GM23338 (cell line): Measurements from ENCODE around the gene SNX5. TPM values are rescaled to one million over a fixed set of nuclear protein-coding genes. Genes with fewer than 3 reads are reported as not detected.

Experiments used
- ATAC-seq: fragments of 200-7000 bp; cut with Tn5 transposase; 3 replicates; pipeline ENCODE4 v1.9.1; 2020
- DNase-seq: peaks from one replicate; pipeline ENCODE4 v3.0.0-alpha.2; 2015; ENCODE audit warnings: low spot score
- H2AFZ ChIP-seq: fragments of 200-600 bp; sonication (generic); 2 replicates; pipeline ENCODE4 v1.8.0; 2016; ENCODE audit warnings: antibody characterized with exemption, mild to moderate bottlenecking, moderate library complexity
- H3F3A ChIP-seq: fragments of 200-600 bp; sonication (generic); replicated peaks from 2 replicates; pipeline ENCODE4 v1.8.0; 2017; ENCODE audit warnings: antibody characterized with exemption, mixed run types, low read depth
- H3K27ac ChIP-seq: fragments of 200-600 bp; sonication (generic); 2 replicates; pipeline ENCODE4 v1.6.1; 2016; ENCODE audit warnings: low read depth
- H3K27me3 ChIP-seq: fragments of 200-600 bp; sonication (generic); 2 replicates; pipeline ENCODE4 v1.8.0; 2016; ENCODE audit warnings: mild to moderate bottlenecking, mixed run types, moderate library complexity; ENCODE audit not compliant: insufficient read depth
- H3K36me3 ChIP-seq: fragments of 200-600 bp; sonication (generic); 2 replicates; pipeline ENCODE4 v1.8.0; 2016; ENCODE audit warnings: mild to moderate bottlenecking; ENCODE audit not compliant: insufficient read depth
- H3K4me1 ChIP-seq: fragments of 200-600 bp; sonication (generic); 2 replicates; pipeline ENCODE4 v1.8.0; 2016; ENCODE audit warnings: mild to moderate bottlenecking, moderate library complexity; ENCODE audit not compliant: insufficient read depth
- H3K4me2 ChIP-seq: fragments of 200-600 bp; sonication (generic); 2 replicates; pipeline ENCODE4 v1.7.1; 2017; ENCODE audit warnings: mixed run types
- H3K4me3 ChIP-seq: fragments of 200-600 bp; sonication (generic); 2 replicates; pipeline ENCODE4 v1.6.1; 2016; ENCODE audit warnings: mixed run types
- H3K79me2 ChIP-seq: fragments of 200-600 bp; sonication (generic); replicated peaks from 2 replicates; pipeline ENCODE4 v1.8.0; 2017; ENCODE audit warnings: mild to moderate bottlenecking; ENCODE audit not compliant: insufficient read depth
- H3K9me2 ChIP-seq: fragments of 200-600 bp; sonication (generic); 2 replicates; pipeline ENCODE4 v1.8.0; 2017; ENCODE audit not compliant: insufficient read depth
- H4K20me1 ChIP-seq: fragments of 200-600 bp; sonication (generic); replicated peaks from 2 replicates; pipeline ENCODE4 v1.8.0; 2017; ENCODE audit warnings: mild to moderate bottlenecking; ENCODE audit not compliant: insufficient read depth
- H3K27ac Mint-ChIP-seq: 2 replicates; pipeline ENCODE4 v1.8.0; 2020; ENCODE audit warnings: inconsistent platforms, mild to moderate bottlenecking, moderate library complexity, mixed read lengths
- H3K27me3 Mint-ChIP-seq: 3 replicates; pipeline ENCODE4 v1.8.0; 2022; ENCODE audit warnings: low read depth, mild to moderate bottlenecking, moderate library complexity, mixed read lengths, inconsistent platforms; ENCODE audit not compliant: insufficient read depth, poor library complexity
- H3K36me3 Mint-ChIP-seq: 3 replicates; pipeline ENCODE4 v1.8.0; 2021; ENCODE audit warnings: low read depth, mild to moderate bottlenecking, inconsistent platforms, moderate library complexity, mixed read lengths
- H3K4me1 Mint-ChIP-seq: 3 replicates; pipeline ENCODE4 v1.8.0; 2020; ENCODE audit warnings: mild to moderate bottlenecking, inconsistent platforms, mixed read lengths
- H3K4me3 Mint-ChIP-seq: 3 replicates; pipeline ENCODE4 v1.8.0; 2021; ENCODE audit warnings: moderate library complexity, mild to moderate bottlenecking, inconsistent platforms, mixed read lengths
- H3K9me3 Mint-ChIP-seq: 3 replicates; pipeline ENCODE4 v1.8.0; 2020; ENCODE audit warnings: moderate library complexity, mild to moderate bottlenecking, inconsistent platforms, mixed read lengths
- CREB1 ChIP-seq: fragments of 250-450 bp; sonication (Bioruptor Pico); IDR thresholded peaks from 2 replicates; pipeline ENCODE4 v1.5.0; 2020; ENCODE audit warnings: low read depth, mild to moderate bottlenecking, moderate library complexity
- EZH2 ChIP-seq: fragments of 200-600 bp; sonication (generic); IDR thresholded peaks from one replicate; pipeline ENCODE4 v1.8.0; 2017; ENCODE audit warnings: antibody characterized with exemption, mild to moderate bottlenecking, low read depth; ENCODE audit not compliant: unreplicated experiment
- EZH2phosphoT487 ChIP-seq: fragments of 200-600 bp; sonication (generic); IDR thresholded peaks from one replicate; pipeline ENCODE4 v1.8.1; 2018; ENCODE audit warnings: antibody characterized with exemption; ENCODE audit not compliant: unreplicated experiment
- JUNB ChIP-seq: IDR thresholded peaks from one replicate; pipeline ENCODE4 v1.6.1; 2016; ENCODE audit warnings: antibody characterized with exemption; ENCODE audit not compliant: unreplicated experiment
- NANOG ChIP-seq: IDR thresholded peaks from 2 replicates; pipeline ENCODE4 v1.6.1; 2016; ENCODE audit warnings: antibody characterized with exemption, borderline replicate concordance
- STAT1 ChIP-seq: IDR thresholded peaks from one replicate; pipeline ENCODE4 v1.6.1; 2016; ENCODE audit warnings: antibody characterized with exemption; ENCODE audit not compliant: unreplicated experiment
- ZNF331 ChIP-seq: fragments of 250-450 bp; sonication (Bioruptor Pico); IDR thresholded peaks from 2 replicates; pipeline ENCODE4 v1.5.0; 2020; ENCODE audit warnings: low read depth, mild to moderate bottlenecking, moderate library complexity
- polyA plus RNA-seq: library from polyadenylated mRNA; unstranded; fragments of >200 nt; fragmentation: Nextera tagmentation; extraction: Ambion mirVana; gene quantifications from 2 replicates; pipeline ENCODE4 v1.2.1, GENCODE V29; 2016
- total RNA-seq: library from RNA; depleted of rRNA; stranded (reverse); fragments of >200 nt; shearing (Covaris generic); gene quantifications from 2 replicates; pipeline ENCODE4 v1.2.3, GENCODE V29; 2014
- TF ChIP-seq, protein P1 (sequence below), 2 experiments: fragments of 200-600 bp in 1 of 2; sonication (generic) in 1 of 2; conservative IDR thresholded peaks; 2 replicates each; pipeline versions ENCODE4 v1.5.1 to v1.6.1; 2016 to 2017; ENCODE audit warnings: antibody characterized with exemption in 2 of 2, low read depth in 2 of 2, mild to moderate bottlenecking in 2 of 2, moderate library complexity in 1 of 2
- TF ChIP-seq, protein P2 (sequence below): fragments of 250-450 bp; sonication (Bioruptor Pico); IDR thresholded peaks from 2 replicates; pipeline ENCODE4 v1.5.0; 2020; ENCODE audit warnings: mild to moderate bottlenecking, moderate library complexity
- TF ChIP-seq, protein P3 (sequence below): IDR thresholded peaks from one replicate; pipeline ENCODE4 v1.6.1; 2018; ENCODE audit warnings: antibody characterized with exemption; ENCODE audit not compliant: unreplicated experiment
- TF ChIP-seq, protein P4 (sequence below): IDR thresholded peaks from 2 replicates; pipeline ENCODE4 v1.6.1; 2016; ENCODE audit warnings: antibody characterized with exemption

The SNX5 gene
- total and polyA plus RNA-seq, 2 experiments from 2014 or later: 167 to 287 TPM

DNA sequence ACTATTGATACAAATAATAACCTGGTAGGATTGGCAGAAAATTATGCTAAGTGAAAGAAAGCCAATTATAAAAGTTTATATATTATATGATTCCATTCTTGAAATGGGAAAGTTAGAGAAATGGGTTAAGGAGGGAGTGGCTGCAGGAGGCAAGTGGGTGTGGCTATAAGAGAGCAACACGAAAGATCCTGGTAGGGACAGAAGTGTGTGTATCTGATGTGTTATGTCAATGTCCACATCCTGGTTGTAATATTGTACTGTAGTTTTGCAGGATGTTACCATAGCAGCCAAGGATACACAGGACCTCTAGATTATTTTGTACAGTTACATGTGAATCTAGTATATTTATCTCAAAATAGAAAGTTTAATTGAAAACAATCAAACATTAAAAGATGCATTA lies 46.8 kb downstream of the SNX5 start:
- H3K4me1 Mint-ChIP-seq: no peaks in the 10 kb centered on the region; the same call in 2 of the 3 replicates
- no peaks in the 10 kb centered on the region for H3K9me2 ChIP-seq
- H3F3A ChIP-seq: no peaks in the 10 kb centered on the region
- H3K4me2 ChIP-seq: no peak overlapping the region
- H3K27me3 Mint-ChIP-seq: peaks cover 5% of the 10 kb centered on the region
- DNase-seq: no peak
- no peaks in the 10 kb centered on the region for H4K20me1 ChIP-seq
- no peak overlapping the region for H2AFZ ChIP-seq
- H3K27ac Mint-ChIP-seq: no peak overlapping the region
- H3K4me3 ChIP-seq: no peak overlapping the region
- H3K36me3 ChIP-seq: no peaks in the 10 kb centered on the region
- H3K4me1 ChIP-seq: no peaks in the 10 kb centered on the region
- TF ChIP-seq, protein P1, sequence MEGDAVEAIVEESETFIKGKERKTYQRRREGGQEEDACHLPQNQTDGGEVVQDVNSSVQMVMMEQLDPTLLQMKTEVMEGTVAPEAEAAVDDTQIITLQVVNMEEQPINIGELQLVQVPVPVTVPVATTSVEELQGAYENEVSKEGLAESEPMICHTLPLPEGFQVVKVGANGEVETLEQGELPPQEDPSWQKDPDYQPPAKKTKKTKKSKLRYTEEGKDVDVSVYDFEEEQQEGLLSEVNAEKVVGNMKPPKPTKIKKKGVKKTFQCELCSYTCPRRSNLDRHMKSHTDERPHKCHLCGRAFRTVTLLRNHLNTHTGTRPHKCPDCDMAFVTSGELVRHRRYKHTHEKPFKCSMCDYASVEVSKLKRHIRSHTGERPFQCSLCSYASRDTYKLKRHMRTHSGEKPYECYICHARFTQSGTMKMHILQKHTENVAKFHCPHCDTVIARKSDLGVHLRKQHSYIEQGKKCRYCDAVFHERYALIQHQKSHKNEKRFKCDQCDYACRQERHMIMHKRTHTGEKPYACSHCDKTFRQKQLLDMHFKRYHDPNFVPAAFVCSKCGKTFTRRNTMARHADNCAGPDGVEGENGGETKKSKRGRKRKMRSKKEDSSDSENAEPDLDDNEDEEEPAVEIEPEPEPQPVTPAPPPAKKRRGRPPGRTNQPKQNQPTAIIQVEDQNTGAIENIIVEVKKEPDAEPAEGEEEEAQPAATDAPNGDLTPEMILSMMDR (conservative IDR thresholded peaks at IDR 0.05; ENCODE audit: low read depth in 2 of 2): no peak
- TF ChIP-seq, protein P2, sequence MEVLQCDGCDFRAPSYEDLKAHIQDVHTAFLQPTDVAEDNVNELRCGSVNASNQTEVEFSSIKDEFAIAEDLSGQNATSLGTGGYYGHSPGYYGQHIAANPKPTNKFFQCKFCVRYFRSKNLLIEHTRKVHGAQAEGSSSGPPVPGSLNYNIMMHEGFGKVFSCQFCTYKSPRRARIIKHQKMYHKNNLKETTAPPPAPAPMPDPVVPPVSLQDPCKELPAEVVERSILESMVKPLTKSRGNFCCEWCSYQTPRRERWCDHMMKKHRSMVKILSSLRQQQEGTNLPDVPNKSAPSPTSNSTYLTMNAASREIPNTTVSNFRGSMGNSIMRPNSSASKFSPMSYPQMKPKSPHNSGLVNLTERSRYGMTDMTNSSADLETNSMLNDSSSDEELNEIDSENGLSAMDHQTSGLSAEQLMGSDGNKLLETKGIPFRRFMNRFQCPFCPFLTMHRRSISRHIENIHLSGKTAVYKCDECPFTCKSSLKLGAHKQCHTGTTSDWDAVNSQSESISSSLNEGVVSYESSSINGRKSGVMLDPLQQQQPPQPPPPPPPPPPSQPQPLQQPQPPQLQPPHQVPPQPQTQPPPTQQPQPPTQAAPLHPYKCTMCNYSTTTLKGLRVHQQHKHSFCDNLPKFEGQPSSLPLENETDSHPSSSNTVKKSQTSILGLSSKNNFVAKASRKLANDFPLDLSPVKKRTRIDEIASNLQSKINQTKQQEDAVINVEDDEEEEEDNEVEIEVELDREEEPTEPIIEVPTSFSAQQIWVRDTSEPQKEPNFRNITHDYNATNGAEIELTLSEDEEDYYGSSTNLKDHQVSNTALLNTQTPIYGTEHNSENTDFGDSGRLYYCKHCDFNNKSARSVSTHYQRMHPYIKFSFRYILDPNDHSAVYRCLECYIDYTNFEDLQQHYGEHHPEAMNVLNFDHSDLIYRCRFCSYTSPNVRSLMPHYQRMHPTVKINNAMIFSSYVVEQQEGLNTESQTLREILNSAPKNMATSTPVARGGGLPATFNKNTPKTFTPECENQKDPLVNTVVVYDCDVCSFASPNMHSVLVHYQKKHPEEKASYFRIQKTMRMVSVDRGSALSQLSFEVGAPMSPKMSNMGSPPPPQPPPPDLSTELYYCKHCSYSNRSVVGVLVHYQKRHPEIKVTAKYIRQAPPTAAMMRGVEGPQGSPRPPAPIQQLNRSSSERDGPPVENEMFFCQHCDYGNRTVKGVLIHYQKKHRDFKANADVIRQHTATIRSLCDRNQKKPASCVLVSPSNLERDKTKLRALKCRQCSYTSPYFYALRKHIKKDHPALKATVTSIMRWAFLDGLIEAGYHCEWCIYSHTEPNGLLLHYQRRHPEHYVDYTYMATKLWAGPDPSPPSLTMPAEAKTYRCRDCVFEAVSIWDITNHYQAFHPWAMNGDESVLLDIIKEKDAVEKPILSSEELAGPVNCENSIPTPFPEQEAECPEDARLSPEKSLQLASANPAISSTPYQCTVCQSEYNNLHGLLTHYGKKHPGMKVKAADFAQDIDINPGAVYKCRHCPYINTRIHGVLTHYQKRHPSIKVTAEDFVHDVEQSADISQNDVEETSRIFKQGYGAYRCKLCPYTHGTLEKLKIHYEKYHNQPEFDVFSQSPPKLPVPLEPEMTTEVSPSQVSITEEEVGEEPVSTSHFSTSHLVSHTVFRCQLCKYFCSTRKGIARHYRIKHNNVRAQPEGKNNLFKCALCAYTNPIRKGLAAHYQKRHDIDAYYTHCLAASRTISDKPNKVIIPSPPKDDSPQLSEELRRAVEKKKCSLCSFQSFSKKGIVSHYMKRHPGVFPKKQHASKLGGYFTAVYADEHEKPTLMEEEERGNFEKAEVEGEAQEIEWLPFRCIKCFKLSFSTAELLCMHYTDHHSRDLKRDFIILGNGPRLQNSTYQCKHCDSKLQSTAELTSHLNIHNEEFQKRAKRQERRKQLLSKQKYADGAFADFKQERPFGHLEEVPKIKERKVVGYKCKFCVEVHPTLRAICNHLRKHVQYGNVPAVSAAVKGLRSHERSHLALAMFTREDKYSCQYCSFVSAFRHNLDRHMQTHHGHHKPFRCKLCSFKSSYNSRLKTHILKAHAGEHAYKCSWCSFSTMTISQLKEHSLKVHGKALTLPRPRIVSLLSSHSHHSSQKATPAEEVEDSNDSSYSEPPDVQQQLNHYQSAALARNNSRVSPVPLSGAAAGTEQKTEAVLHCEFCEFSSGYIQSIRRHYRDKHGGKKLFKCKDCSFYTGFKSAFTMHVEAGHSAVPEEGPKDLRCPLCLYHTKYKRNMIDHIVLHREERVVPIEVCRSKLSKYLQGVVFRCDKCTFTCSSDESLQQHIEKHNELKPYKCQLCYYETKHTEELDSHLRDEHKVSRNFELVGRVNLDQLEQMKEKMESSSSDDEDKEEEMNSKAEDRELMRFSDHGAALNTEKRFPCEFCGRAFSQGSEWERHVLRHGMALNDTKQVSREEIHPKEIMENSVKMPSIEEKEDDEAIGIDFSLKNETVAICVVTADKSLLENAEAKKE: no peak
- TF ChIP-seq, protein P3, sequence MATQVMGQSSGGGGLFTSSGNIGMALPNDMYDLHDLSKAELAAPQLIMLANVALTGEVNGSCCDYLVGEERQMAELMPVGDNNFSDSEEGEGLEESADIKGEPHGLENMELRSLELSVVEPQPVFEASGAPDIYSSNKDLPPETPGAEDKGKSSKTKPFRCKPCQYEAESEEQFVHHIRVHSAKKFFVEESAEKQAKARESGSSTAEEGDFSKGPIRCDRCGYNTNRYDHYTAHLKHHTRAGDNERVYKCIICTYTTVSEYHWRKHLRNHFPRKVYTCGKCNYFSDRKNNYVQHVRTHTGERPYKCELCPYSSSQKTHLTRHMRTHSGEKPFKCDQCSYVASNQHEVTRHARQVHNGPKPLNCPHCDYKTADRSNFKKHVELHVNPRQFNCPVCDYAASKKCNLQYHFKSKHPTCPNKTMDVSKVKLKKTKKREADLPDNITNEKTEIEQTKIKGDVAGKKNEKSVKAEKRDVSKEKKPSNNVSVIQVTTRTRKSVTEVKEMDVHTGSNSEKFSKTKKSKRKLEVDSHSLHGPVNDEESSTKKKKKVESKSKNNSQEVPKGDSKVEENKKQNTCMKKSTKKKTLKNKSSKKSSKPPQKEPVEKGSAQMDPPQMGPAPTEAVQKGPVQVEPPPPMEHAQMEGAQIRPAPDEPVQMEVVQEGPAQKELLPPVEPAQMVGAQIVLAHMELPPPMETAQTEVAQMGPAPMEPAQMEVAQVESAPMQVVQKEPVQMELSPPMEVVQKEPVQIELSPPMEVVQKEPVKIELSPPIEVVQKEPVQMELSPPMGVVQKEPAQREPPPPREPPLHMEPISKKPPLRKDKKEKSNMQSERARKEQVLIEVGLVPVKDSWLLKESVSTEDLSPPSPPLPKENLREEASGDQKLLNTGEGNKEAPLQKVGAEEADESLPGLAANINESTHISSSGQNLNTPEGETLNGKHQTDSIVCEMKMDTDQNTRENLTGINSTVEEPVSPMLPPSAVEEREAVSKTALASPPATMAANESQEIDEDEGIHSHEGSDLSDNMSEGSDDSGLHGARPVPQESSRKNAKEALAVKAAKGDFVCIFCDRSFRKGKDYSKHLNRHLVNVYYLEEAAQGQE: no peak
- no peak for TF ChIP-seq EZH2phosphoT487
- no peak for TF ChIP-seq EZH2
- no peak for TF ChIP-seq JUNB
- TF ChIP-seq, protein P4, sequence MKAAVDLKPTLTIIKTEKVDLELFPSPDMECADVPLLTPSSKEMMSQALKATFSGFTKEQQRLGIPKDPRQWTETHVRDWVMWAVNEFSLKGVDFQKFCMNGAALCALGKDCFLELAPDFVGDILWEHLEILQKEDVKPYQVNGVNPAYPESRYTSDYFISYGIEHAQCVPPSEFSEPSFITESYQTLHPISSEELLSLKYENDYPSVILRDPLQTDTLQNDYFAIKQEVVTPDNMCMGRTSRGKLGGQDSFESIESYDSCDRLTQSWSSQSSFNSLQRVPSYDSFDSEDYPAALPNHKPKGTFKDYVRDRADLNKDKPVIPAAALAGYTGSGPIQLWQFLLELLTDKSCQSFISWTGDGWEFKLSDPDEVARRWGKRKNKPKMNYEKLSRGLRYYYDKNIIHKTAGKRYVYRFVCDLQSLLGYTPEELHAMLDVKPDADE: no peak
- no peak for TF ChIP-seq CREB1
- TF ChIP-seq STAT1: no peak
- no peak for TF ChIP-seq ZNF331 (CRISPR knock-in tag)
- no peak for TF ChIP-seq NANOG
- no peak overlapping the region for H3K27ac ChIP-seq
- no peaks in the 10 kb centered on the region for H3K27me3 ChIP-seq
- no peaks in the 10 kb centered on the region for H3K79me2 ChIP-seq
- H3K36me3 Mint-ChIP-seq: no peaks in the 10 kb centered on the region
- no peaks in the 10 kb centered on the region for H3K9me3 Mint-ChIP-seq
- H3K4me3 Mint-ChIP-seq: no peak overlapping the region
- ATAC-seq: no peak
